OCI-LY3 (cell line): ENCODE measurements around the gene PHLDA1.

Source experiments
- CTCF ChIP-seq: fragments of 200-600, 300-600 bp; sonication (generic); IDR thresholded peaks from 2 replicates; pipeline ENCODE4 v1.5.1; 2014; ENCODE audit warnings: antibody characterized with exemption, low read length, low read depth
- EZH2phosphoT487 ChIP-seq: fragments of 200-600 bp; shearing (Covaris generic); IDR thresholded peaks from 2 replicates; pipeline ENCODE4 v1.6.1; 2018; ENCODE audit warnings: antibody characterized with exemption, mixed run types, low read depth

GRCh38 chr12:76012644-76013043 is 18.9 kb downstream of the PHLDA1 start:
- TF ChIP-seq CTCF (no peak), EZH2phosphoT487 (no peak)
